Endometrial microvascular endothelial cells (primary cell): Measurements from ENCODE around the gene RCOR1. TPM values are rescaled to one million over a fixed set of nuclear protein-coding genes. Genes with fewer than 3 reads are reported as not detected.
"Not testable (repeated sequence)": the region's sequence is repeated elsewhere in the genome, so short reads cannot be mapped to it uniquely, and the experiment has no call there.

ENCODE experiments used
- in situ Hi-C: cut with HindIII; loops from 2 replicates; pipeline ENCODE4 v1.10.0; 2017; ENCODE audit warnings: low sequenced_read_pairs, low pct_unique_long_range_greater_than_20kb; ENCODE audit errors: inconsistent ontology term
- total RNA-seq: library from RNA; depleted of rRNA; stranded (reverse); fragments of >200 nt; gene quantifications from one replicate; pipeline ENCODE4 v1.2.3, GENCODE V29; 2015; ENCODE audit errors: inconsistent ontology term

Gene RCOR1
- total RNA-seq, 1 donor from 2014 or later, result 16.4 TPM

DNA sequence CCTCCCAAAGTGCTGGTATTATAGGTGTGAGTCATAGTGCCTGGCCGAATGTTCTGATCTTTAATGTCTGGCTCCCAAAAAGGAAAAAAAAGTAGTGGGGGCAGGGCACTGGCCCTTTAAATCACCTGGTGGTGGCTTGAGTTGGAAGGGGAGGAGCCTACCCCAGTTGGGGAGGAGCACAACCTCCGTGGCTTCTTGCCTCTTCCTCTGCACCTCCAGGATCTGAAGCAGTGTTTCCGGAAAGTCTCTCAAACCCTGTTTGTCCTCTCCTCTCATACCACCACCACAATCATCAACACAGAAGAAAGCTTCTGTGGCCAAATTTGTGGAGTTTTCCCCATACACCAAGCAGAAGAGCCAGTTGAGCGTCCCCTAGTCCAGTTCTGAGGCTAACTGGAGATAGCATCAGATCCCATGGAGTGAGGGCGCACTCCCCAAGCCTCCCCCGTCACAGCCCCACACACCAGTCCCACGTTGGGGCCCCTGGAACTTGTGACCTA is 24.3 kb upstream of the RCOR1 start:
- in situ Hi-C loops, result no loop called here

DNA sequence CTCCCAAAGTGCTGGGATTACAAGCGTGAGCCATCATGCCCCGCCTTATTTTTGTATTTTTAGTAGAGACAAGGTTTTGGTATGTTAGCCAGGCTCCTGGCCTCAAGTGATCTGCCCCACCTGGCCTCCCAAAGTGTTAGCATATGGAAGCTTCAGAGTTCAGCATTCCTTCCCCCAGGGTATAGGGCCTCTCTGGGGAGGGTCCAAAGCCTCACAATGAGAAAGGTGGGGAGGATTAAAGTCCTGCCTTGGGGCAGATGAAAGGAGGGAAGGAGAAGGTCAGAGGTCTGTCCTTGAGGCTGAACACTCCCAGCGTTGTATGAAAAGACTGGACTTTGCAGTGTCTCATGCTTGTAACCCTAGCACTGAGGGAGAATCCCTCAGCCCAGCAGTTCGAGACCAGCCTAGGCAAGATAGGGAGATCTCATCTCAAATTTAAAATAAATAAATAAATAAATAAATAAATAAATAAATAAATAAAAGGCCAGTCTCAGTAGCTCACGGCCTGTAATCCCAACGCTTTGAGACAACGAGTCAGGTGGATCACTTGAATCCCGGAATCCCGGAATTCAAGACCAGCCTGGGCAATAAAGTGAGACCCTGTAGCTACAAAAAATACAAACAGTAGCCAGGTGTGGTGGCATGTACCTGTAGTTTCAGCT is 22.0 kb upstream of the RCOR1 start:
- in situ Hi-C loops, result no loop called here

- in situ Hi-C loops, result no loop called here
Observed at GRCh38 chr14:102571043-102571442, 21.4 kb upstream of the RCOR1 start.

DNA sequence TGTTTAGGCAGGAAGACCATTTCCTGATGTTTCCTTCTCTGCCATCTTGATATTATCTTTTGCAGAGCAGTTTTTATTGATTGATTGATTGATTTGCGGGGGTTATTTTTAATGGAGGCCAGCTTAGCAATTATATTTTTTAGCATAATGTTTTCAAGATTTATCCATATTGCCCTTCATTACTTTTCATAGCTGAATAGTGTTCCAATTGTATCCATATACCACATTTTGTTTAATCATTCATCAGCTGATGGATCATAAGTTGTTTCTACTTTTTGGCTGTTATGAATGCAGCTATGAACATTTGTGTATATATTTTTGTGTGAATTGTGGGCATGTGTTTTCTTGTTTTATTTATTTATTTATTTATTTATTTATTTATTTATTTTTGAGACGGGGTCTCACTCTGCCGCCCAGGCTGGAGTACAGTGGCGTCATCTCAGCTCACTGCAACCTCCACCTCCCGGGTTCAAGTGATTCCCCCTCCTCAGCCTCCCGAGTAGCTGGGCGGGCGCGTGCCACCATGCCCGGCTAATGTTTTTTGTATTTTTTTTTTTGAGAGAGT is 20.9 kb upstream of the RCOR1 start:
- in situ Hi-C loops, result no loop called here

GRCh38 chr14:102573161-102573560 is 19.3 kb upstream of the RCOR1 start:
- in situ Hi-C loops, result not testable (repeated sequence)

- in situ Hi-C loops, result no loop called here
Observed at GRCh38 chr14:102573591-102574046, 18.8 kb upstream of the RCOR1 start.

DNA sequence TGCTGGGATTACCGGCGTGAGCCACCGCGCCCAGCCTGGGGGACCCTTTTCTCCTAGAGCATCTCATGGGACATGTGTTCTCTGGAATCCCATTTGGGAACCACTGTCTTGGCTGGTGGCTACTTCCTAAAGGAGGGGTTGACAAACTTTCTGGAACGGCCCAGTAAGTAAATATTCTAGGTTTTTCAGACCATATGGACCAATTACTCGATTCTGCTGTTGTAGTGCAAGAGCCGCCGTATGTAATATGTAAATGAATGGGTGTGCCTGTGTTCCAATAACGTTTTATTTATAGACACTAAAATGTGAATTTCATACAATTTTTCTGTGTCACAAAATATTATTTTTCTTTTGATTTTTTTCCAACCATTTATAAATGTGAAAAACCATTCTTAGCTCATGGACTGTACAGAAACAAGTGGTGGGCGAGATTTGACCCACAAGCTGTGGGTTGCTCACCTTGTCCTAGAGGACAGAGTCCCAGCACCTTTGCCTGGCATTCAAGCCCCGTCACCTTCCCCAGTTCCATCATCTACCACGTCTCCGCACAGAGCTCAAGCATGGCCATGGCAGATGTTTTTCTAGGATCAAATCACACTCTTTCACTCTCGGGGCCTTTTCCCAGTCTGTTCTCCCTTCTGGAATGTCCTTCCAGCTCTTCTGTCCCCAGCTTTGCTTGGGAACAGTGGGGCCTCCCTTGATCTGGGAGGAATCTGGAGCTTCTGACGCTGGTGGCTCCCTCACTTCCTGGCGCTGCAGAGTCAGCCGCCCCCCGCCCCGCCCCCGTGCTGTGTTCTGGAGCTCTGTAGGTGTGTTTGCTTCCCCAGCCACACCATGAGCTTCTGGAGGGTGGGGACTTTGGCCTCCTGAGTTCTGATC is 17.9 kb upstream of the RCOR1 start:
- in situ Hi-C loops, result no loop called here

DNA sequence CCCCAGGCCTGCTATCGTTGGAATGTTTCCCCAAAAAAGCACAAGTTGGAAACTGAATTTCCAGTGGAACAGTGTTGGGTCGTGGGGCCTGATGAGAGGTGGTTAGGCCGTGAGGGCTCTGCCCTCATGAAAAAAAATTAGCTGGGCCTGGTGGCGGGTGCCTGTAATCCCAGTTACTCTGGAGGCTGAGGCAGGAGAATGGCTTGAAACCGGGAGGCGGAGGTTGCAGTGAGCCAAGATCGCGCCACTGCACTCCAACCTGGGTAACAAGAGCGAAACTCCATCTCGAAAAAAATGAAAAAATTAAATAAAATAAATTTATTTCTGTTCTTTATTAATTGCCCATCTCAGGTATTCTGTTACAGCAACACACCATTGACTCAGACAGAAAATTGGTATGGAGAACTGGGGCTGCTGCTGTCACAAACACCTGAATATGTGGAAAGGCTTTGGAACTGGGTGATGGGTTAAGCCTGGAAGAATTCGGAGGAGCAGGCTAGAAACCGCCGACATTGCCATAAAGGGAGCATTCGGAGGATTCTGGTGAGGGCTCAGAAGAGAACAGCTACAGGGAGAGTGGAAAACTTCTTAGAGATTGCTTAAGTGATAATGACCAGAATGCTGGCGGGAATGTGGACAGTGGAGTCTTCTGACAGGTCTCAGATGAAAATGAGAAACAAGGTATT is 17.1 kb upstream of the RCOR1 start:
- in situ Hi-C loops, result no loop called here

DNA sequence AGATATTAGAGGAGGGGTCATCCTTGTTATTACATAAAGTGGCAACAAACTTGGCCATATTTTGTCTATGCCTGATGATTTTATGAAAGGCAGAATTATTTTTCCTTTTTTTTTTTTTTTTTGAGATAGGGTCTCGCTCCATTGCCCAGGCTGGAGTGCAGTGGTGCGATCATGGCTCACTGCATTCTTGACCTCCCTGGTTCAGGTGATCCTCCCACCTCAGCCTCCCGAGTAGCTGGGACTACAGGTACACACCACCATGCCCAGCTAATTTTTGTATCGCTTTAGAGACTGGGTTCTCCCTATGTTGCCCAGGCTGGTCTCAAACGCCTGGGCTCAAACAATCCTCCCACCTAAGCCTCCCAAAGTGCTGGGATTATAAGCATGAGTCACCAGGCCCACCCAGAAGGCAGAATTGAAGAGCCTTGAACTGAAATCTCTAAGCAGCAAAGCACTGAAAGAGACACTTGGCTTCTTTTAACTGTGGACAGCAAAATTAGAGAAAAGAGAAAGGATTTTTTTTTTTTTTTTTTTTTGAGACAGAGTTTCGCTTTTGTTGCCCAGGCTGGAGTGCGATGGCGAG is 16.5 kb upstream of the RCOR1 start:
- in situ Hi-C loops, result not testable (repeated sequence)

DNA sequence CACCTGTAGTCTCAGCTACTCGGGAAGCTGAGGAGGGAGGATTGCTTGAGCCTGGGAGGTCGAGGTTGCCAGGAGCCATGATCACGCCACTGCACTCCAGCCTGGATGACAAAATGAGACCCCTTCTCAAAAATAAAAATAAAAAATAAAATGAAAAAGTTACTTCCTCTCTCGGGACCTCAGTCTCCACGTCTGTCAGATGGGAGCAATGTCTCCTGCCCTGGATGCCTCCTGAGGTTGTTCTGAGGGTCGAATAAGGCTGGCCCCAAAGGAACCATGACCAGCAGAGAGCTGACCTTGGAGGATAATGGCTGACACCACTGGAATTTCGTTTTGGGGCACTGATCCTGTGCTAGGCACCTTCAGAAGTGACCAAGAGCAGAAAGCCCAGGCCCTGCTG is 13.6 kb upstream of the RCOR1 start:
- in situ Hi-C loops, result no loop called here

GRCh38 chr14:102579696-102580549 is 12.5 kb upstream of the RCOR1 start:
- in situ Hi-C loops, result no loop called here

DNA sequence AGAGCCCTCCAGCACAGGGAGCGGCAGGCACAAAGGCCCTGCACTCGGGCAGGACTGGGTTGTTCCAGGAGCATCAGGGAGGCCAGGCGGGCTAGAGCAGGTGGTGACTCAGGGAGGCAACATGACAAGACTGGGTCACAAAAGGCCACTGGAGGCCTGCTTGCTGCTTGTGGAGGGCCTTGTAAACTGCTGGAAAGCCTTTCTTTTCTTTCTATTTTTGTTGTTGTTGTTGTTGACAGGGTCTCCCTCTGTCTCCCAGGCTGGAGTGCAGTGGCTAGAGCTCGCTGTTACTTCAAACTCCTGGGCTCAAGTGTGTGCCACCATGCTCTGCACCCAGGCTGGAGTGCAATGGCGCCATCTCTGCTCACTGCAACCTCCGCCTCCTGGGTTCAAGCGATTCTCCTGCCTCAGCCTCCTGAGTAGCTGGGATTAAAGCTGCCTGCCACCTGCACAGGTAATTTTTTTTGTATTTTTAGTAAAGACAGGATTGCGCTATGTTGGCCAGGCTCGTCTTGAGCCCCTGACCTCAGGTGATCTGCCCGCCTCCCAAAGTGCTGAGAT is 11.8 kb upstream of the RCOR1 start:
- in situ Hi-C loops, result no loop called here

DNA sequence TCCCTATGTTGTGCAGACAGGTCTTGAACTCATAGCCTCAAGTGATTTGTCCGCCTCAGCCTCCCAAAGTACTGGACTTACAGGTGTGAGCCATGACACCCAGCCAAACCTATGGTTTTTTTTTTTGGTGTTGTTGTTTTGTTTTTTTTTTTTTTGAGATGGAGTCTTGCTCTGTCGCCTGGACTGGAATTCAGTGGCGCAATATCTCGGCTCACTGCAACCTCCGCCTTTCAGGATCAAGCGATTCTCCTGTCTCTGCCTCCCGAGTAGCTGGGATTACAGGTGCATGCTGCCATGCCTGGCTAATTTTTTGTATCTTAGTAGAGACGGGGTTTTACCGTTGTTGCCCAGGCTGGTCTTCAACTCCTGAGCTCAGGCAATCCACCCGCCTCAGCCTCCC is 11.3 kb upstream of the RCOR1 start:
- in situ Hi-C loops, result no loop called here

DNA sequence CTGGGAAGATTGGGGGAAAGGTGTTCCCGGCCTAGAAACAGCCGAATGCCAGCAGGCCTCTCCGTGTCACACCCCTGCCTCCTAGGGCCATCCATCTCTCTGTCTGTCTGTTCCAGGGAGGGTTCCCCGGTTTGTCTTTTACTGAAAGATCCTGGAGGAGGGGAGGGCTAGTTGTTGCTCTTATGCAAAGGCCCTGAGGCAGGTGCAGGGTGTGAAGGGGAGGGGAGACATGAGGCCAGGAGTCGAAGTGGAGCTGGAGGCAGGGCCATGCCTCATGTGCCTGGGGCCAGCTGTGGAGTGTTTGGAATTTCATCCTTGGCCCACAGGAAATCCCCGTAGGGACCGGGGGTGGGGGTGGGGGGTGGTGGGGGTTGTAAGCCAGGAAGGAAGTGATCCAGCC is 8.7 kb upstream of the RCOR1 start:
- in situ Hi-C loops, result no loop called here

DNA sequence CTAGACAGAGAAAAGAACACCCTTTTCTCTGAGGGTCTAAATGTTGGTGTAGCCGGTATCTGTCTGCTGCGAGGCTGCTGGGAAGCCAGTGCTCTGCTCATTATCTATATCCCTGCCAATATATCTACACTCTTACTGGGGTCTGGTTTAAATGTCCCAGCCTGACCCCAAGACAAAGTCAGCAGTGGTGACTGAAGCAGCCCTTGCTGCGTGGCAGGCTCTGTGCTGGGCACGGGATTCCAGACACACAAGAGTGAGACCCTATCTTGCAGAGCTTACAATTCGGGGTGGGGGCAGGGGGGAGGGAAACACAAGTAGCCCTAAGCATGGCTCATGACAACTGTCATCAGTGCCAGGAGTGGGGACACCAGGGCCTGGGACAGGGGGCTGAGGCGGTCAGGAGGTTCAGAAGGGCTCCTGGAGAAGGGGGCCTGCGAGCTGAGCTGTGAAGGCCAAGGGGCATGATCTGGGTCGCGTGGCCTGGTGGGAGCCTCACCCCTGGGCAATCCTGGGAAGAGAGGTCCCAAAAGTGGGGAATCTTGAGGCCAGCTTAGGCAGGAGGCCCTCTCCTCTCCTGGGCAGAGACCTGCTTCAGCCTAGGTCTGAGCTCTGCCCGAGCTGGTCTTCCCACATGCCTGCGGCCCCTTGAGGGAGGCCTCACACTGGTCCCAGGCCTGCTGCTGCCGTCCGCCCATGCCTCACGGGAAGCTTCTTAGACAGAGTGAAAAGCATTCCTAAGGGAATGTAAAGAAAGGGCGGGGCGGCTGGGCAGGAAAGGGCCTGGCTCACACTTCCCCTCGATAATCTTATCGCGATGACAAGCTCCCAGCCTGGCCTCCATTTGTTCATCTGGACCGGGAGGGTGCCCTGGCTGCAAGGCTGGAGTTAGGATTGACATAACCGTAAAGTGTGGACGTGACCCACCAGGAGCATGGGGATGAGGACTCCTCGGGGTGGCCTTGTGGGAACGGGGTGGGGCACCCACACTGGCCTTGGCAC is 7.3 kb upstream of the RCOR1 start:
- in situ Hi-C loops, result no loop called here

- in situ Hi-C loops, result no loop called here
Observed at GRCh38 chr14:102586420-102587104, 5.9 kb upstream of the RCOR1 start.
